Panc1 (cell line): ENCODE measurements around the gene ALPL. TPM values are rescaled to one million over a fixed set of nuclear protein-coding genes. Genes with fewer than 3 reads are reported as not detected.

Experiments
- ATAC-seq: fragments of 200-7000 bp; cut with Tn5 transposase; 2 replicates; pipeline ENCODE4 v1.9.1; 2020; ENCODE audit warnings: mild to moderate bottlenecking, moderate library complexity
- BruUV-seq: library from RNA; stranded (reverse); fragments of 400-500 nt; replicated peaks from 2 replicates; lab custom pipeline; 2021; lab: Mats Ljungman, UMichigan
- CTCF ChIA-PET: fragments of 300-600 bp; sonication (Branson Sonifier 250); formaldehyde crosslinking; loops from one replicate; lab custom pipeline; 2022; ENCODE audit warnings: antibody characterized with exemption; lab: Charles Lee
- POLR2A ChIA-PET: fragments of 300-600 bp; sonication (Branson Sonifier 250); formaldehyde crosslinking; loops from one replicate; lab custom pipeline; 2022; ENCODE audit warnings: antibody characterized with exemption; lab: Charles Lee
- DNase-seq: peaks from one replicate; pipeline ENCODE4 v3.0.0-alpha.2; 2010; ENCODE audit warnings: low read depth, low spot score
- H3K27ac ChIP-seq: 2 replicates; pipeline ENCODE4 v1.5.1; 2011; ENCODE audit warnings: mild to moderate bottlenecking, low read length, inconsistent platforms
- H3K27me3 ChIP-seq: fragments of 200-500 bp; sonication (Bioruptor generic); 2 replicates; pipeline ENCODE4 v1.6.0; 2014; ENCODE audit warnings: low read length, inconsistent platforms; ENCODE audit not compliant: control insufficient read depth, insufficient read depth
- H3K36me3 ChIP-seq: fragments of 200-500 bp; sonication (Bioruptor generic); 2 replicates; pipeline ENCODE4 v1.5.1; 2014; ENCODE audit warnings: inconsistent platforms, mild to moderate bottlenecking, low read length, moderate library complexity; ENCODE audit not compliant: control insufficient read depth, insufficient read depth
- H3K4me1 ChIP-seq: 2 replicates; pipeline ENCODE4 v1.5.1; 2011; ENCODE audit warnings: inconsistent platforms, mild to moderate bottlenecking, low read length, moderate library complexity; ENCODE audit not compliant: control insufficient read depth, insufficient read depth
- H3K4me3 ChIP-seq, 2 experiments: 2 replicates each; pipeline ENCODE4 v1.5.1; 2011 to 2012; ENCODE audit warnings: low read depth in 2 of 2, low read length in 2 of 2, mild to moderate bottlenecking in 2 of 2, inconsistent platforms in 1 of 2, moderate library complexity in 1 of 2
- H3K9me3 ChIP-seq: fragments of 200-500 bp; sonication (Bioruptor generic); 2 replicates; pipeline ENCODE4 v1.5.1; 2014; ENCODE audit warnings: low read depth, mild to moderate bottlenecking, inconsistent platforms, low read length, moderate library complexity; ENCODE audit not compliant: control insufficient read depth, insufficient read depth
- CTCF ChIP-seq: fragments of 450-650 bp; IDR thresholded peaks from 2 replicates; pipeline ENCODE4 v1.5.1; 2017; ENCODE audit warnings: mild to moderate bottlenecking
- POLR2AphosphoS5 ChIP-seq: IDR thresholded peaks from 2 replicates; pipeline ENCODE4 v1.6.1; 2012; ENCODE audit warnings: mild to moderate bottlenecking, low read depth, low read length, moderate library complexity
- REST ChIP-seq, 2 experiments: IDR thresholded peaks; 2 replicates each; pipeline ENCODE4 v1.6.1; 2011 to 2012; ENCODE audit warnings: low read depth in 2 of 2, control low read depth in 1 of 2, low read length in 1 of 2, mild to moderate bottlenecking in 1 of 2, moderate library complexity in 1 of 2; ENCODE audit not compliant: insufficient read depth in 1 of 2
- SIN3A ChIP-seq: IDR thresholded peaks from 2 replicates; pipeline ENCODE4 v1.6.1; 2012; ENCODE audit warnings: low read depth, mild to moderate bottlenecking, low read length, moderate library complexity, borderline replicate concordance; ENCODE audit not compliant: insufficient read depth
- TCF7L2 ChIP-seq: IDR thresholded peaks from 2 replicates; pipeline ENCODE4 v1.6.1; 2011; ENCODE audit warnings: mild to moderate bottlenecking, low read depth, low read length, inconsistent platforms
- in situ Hi-C: cut with HindIII; loops from 2 replicates; pipeline ENCODE4 v1.10.0; 2016; ENCODE audit warnings: low sequenced_read_pairs, low pct_unique_long_range_greater_than_20kb
- intact Hi-C: fragments of 100-400 bp; cut with micrococcal nuclease; formaldehyde crosslinking; loops from one replicate; pipeline ENCODE4 v1.10.0; 2022; ENCODE audit not compliant: unreplicated experiment
- total RNA-seq: library from RNA; stranded (reverse); gene quantifications from one replicate; pipeline ENCODE4 v1.2.1, GENCODE V29; 2021; ENCODE audit not compliant: unreplicated experiment

ALPL gene
- total RNA-seq, 1 experiment from 2014 or later = 0.82 TPM

GRCh38 chr1:21621051-21621450 lies 111.8 kb downstream of the ALPL start:
- DNase-seq (no peak), ATAC-seq (no peak)
- BruUV-seq = no TSS peak
- Histone ChIP-seq H3K4me1 (no peaks in the 10 kb centered on the region; the same call in 1 of the 2 replicates), H3K27ac (no peak overlapping the region), H3K36me3 (no peaks in the 10 kb centered on the region), H3K4me3 (no peak overlapping the region), H3K27me3 (no peaks in the 10 kb centered on the region), H3K9me3 (no peaks in the 10 kb centered on the region)
- TF ChIP-seq TCF7L2 (no peak), POLR2AphosphoS5 (no peak), SIN3A (no peak), REST (IDR thresholded peaks at IDR 0.05; ENCODE audit: insufficient read depth in 1 of 2, low read depth in 2 of 2, low read length in 1 of 2) (no peak), CTCF (no peak)
- in situ Hi-C loops = no loop called here
- POLR2A ChIA-PET = no interaction called here
- intact Hi-C loops = no loop called here
- CTCF ChIA-PET = interaction anchor here (0.6 kb wide), 2 partner anchors 16 to 655 kb away, joined by 3 to 4 read pairs; no protein-coding TSS in a partner anchor

GRCh38 chr1:21621761-21622436 lies 112.7 kb downstream of the ALPL start:
- ChIA-PET POLR2A (no interaction called here), CTCF (interaction anchor here (0.6 kb wide), 2 partner anchors 15 to 654 kb away, joined by 3 to 4 read pairs; no protein-coding TSS in a partner anchor)
- peak overlapping the region; percentile 41 to 43 for H3K4me3 ChIP-seq
- H3K27me3 ChIP-seq = no peaks in the 10 kb centered on the region
- intact Hi-C loops = no loop called here
- TF ChIP-seq CTCF (no peak), REST (IDR thresholded peaks at IDR 0.05; ENCODE audit: insufficient read depth in 1 of 2, low read depth in 2 of 2, low read length in 1 of 2) (no peak), POLR2AphosphoS5 (no peak), SIN3A (no peak), TCF7L2 (no peak)
- ATAC-seq = peak; percentile 60
- H3K36me3 ChIP-seq = no peaks in the 10 kb centered on the region
- H3K4me1 ChIP-seq = peaks cover under 1% of the 10 kb centered on the region; the same call in 1 of the 2 replicates
- DNase-seq = no peak
- no peaks in the 10 kb centered on the region for H3K9me3 ChIP-seq
- no peak overlapping the region for H3K27ac ChIP-seq
- in situ Hi-C loops = no loop called here
- BruUV-seq = no TSS peak
